ENCODE data around the gene MCCC1.

DNA sequence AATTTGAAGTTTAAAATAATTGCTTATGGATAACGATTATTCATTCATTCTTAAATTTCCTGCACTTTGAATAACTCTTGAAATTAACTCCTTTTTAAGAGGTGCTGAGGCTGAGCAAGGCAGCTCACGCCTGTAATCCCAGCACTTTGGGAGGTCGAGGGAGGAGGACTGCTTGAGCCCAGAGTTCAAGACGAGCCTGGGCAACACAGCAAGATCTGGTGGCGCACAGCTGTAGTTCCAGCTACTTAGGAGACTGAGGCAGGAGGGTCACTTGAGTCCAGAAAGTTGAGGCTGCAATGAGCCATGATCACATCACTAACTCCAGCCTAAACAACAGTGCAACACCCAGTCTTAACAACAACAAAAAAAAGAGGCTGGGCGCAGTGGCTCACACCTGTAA, 126.9 kb downstream of the MCCC1 start:
- TF ChIP-seq, protein P1, sequence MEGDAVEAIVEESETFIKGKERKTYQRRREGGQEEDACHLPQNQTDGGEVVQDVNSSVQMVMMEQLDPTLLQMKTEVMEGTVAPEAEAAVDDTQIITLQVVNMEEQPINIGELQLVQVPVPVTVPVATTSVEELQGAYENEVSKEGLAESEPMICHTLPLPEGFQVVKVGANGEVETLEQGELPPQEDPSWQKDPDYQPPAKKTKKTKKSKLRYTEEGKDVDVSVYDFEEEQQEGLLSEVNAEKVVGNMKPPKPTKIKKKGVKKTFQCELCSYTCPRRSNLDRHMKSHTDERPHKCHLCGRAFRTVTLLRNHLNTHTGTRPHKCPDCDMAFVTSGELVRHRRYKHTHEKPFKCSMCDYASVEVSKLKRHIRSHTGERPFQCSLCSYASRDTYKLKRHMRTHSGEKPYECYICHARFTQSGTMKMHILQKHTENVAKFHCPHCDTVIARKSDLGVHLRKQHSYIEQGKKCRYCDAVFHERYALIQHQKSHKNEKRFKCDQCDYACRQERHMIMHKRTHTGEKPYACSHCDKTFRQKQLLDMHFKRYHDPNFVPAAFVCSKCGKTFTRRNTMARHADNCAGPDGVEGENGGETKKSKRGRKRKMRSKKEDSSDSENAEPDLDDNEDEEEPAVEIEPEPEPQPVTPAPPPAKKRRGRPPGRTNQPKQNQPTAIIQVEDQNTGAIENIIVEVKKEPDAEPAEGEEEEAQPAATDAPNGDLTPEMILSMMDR (IDR thresholded peaks at IDR 0.05 in 4 of 5, conservative IDR thresholded peaks at IDR 0.05 in 1 of 5), result no peak
- no peak for TF ChIP-seq POLR2A (IDR thresholded peaks at IDR 0.05)

Measured in gastrocnemius medialis (tissue), 4 donors.